ENCODE data around the gene MAP3K2. TPM values are rescaled to one million over a fixed set of nuclear protein-coding genes. Genes with fewer than 3 reads are reported as not detected.

MAP3K2 gene
- total RNA-seq, 3 donors from 2014 or later (not counting 1 experiment from before 2014, with no cell fraction given): 99.4 to 109 (median 106) TPM

DNA sequence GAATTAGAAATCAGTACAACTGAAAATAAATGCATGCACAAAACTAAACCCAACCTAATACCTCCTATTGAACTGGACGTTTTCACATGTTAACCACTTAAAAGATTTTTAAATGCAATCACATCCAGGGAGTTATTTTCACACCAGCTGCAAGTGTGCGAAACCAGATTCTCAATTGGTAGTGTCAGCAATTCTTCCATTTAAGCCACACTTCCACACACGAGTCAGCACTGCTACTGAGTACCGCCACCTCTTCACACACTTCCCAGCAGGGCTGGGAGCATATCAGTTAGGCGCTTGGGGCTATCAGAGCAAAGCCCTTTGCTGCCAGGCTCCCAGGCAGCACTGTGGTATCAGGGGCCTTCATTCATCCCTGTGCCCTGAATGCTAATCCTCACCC, 108.0 kb downstream of the MAP3K2 start:
- no peaks in the 10 kb centered on the region for H3K27me3 Mint-ChIP-seq (ENCODE audit: low read depth in 2 of 2)
- no peak overlapping the region for H3K4me3 Mint-ChIP-seq
- Histone ChIP-seq H3K9me3 (ENCODE audit: control insufficient read depth, insufficient read depth, low read length) (no peaks in the 10 kb centered on the region), H3K27me3 (ENCODE audit: control insufficient read depth, insufficient read depth, low read length) (no peaks in the 10 kb centered on the region), H3K4me1 (ENCODE audit: control insufficient read depth, insufficient read depth, low read length) (no peaks in the 10 kb centered on the region), H3K27ac (ENCODE audit: low read length) (no peak overlapping the region), H3K36me3 (ENCODE audit: control insufficient read depth, insufficient read depth, low read length) (peaks cover 80% of the 10 kb centered on the region), H3K4me3 (ENCODE audit: low read length) (no peak overlapping the region)
- H3K27ac Mint-ChIP-seq: no peak overlapping the region
- DNase-seq (no peak), ATAC-seq (no peak)
- no peaks in the 10 kb centered on the region for H3K9me3 Mint-ChIP-seq
- H3K4me1 Mint-ChIP-seq: peaks cover 36 to 44% of the 10 kb centered on the region in 2 donors
- H3K36me3 Mint-ChIP-seq: peaks cover 42% of the 10 kb centered on the region
- TF ChIP-seq, protein P1, sequence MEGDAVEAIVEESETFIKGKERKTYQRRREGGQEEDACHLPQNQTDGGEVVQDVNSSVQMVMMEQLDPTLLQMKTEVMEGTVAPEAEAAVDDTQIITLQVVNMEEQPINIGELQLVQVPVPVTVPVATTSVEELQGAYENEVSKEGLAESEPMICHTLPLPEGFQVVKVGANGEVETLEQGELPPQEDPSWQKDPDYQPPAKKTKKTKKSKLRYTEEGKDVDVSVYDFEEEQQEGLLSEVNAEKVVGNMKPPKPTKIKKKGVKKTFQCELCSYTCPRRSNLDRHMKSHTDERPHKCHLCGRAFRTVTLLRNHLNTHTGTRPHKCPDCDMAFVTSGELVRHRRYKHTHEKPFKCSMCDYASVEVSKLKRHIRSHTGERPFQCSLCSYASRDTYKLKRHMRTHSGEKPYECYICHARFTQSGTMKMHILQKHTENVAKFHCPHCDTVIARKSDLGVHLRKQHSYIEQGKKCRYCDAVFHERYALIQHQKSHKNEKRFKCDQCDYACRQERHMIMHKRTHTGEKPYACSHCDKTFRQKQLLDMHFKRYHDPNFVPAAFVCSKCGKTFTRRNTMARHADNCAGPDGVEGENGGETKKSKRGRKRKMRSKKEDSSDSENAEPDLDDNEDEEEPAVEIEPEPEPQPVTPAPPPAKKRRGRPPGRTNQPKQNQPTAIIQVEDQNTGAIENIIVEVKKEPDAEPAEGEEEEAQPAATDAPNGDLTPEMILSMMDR (IDR thresholded peaks at IDR 0.05): no peak
- intact Hi-C loops (cut with micrococcal nuclease): no loop called here
- WGBS (ENCODE audit: insufficient coverage): 77% methylated on average over 5 of the region's 5 CpGs

DNA sequence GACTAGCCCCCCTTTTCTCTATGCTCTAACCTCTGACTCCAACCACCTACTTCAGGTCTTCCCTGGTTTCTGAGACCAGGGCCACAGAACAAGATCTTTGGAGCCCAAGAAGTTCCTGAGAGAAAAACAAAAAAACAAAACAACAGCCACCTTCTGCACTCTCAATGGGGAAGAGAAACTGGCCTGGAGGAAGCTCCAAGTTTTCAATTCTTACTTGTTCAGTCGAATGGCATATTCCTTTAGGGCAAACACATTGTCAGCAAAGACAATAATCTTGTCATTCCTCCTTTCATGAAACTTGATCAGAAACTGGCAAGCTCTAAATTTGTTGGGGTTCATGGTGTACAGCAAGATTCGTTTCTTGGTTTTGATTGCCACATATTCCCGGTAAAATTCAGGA, 108.8 kb downstream of the MAP3K2 start:
- H3K9me3 ChIP-seq (ENCODE audit: control insufficient read depth, insufficient read depth, low read length): no peaks in the 10 kb centered on the region
- Mint-ChIP-seq H3K27ac (no peak overlapping the region), H3K4me3 (no peak overlapping the region), H3K27me3 (ENCODE audit: low read depth in 2 of 2) (no peaks in the 10 kb centered on the region), H3K4me1 (peaks cover 29 to 36% of the 10 kb centered on the region in 2 donors), H3K9me3 (no peaks in the 10 kb centered on the region), H3K36me3 (peaks cover 34% of the 10 kb centered on the region)
- DNase-seq (no peak), ATAC-seq (no peak)
- H3K27ac ChIP-seq (ENCODE audit: low read length): no peak overlapping the region
- WGBS (ENCODE audit: insufficient coverage): 90% methylated on average over 3 of the region's 3 CpGs
- peaks cover 78% of the 10 kb centered on the region for H3K36me3 ChIP-seq (ENCODE audit: control insufficient read depth, insufficient read depth, low read length)
- TF ChIP-seq, protein P1 (IDR thresholded peaks at IDR 0.05): no peak
- H3K4me3 ChIP-seq (ENCODE audit: low read length): no peak overlapping the region
- H3K4me1 ChIP-seq (ENCODE audit: control insufficient read depth, insufficient read depth, low read length): no peaks in the 10 kb centered on the region
- intact Hi-C loops (cut with micrococcal nuclease): no loop called here
- no peaks in the 10 kb centered on the region for H3K27me3 ChIP-seq (ENCODE audit: control insufficient read depth, insufficient read depth, low read length)

DNA sequence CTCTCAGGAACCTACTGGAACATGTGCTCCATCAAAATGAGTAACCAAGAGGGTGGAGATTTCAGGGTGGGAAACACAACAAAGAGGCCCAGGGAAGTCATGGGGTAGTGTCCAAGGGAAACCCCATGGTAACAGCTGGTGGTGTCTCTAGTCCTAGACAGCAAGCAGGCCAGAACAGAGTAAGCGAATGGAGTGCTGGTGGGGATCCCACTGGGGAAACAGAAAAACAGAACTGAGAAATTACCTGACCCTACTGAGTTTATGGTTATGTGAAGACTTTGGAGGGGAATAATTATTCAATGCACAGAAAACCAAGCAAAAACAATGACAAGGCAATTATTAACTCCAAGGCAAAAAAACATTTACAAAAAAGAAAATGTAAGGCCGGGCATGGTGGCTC, 110.7 kb downstream of the MAP3K2 start:
- TF ChIP-seq, protein P1 (IDR thresholded peaks at IDR 0.05): no peak
- Histone ChIP-seq H3K4me3 (ENCODE audit: low read length) (no peak overlapping the region), H3K9me3 (ENCODE audit: control insufficient read depth, insufficient read depth, low read length) (no peaks in the 10 kb centered on the region), H3K36me3 (ENCODE audit: control insufficient read depth, insufficient read depth, low read length) (peaks cover 78% of the 10 kb centered on the region), H3K27me3 (ENCODE audit: control insufficient read depth, insufficient read depth, low read length) (no peaks in the 10 kb centered on the region), H3K27ac (ENCODE audit: low read length) (no peak overlapping the region), H3K4me1 (ENCODE audit: control insufficient read depth, insufficient read depth, low read length) (no peaks in the 10 kb centered on the region)
- 75% methylated on average over 2 of the region's 2 CpGs for WGBS (ENCODE audit: insufficient coverage)
- Mint-ChIP-seq H3K4me1 (peaks cover 9 to 18% of the 10 kb centered on the region in 2 donors), H3K9me3 (no peaks in the 10 kb centered on the region), H3K27me3 (ENCODE audit: low read depth in 2 of 2) (no peaks in the 10 kb centered on the region), H3K4me3 (no peak overlapping the region), H3K36me3 (peaks cover 16% of the 10 kb centered on the region), H3K27ac (no peak overlapping the region)
- ATAC-seq (no peak), DNase-seq (no peak)
- intact Hi-C loops (cut with micrococcal nuclease): no loop called here

DNA sequence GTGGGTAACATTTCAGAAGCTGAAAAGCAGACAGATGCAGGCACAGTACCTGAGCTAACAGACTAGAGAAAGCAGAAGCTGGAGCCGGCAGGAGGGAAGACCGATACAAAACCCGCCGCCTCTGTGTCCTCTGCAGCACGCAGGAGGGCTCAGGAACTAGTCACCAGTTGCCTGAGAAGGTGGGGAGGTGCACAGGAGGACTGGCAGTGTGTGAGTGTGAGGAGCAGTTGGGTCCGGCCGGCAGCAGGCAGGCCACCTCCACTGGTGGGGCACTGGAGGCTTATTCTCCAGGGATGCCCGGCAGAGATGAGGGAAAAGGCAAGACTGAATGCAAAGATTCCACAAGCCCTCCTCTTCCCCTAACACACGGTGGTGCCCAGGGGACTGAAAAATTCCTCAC, 112.0 kb downstream of the MAP3K2 start:
- H3K4me3 ChIP-seq (ENCODE audit: low read length): no peak overlapping the region
- ATAC-seq: no peak
- 97% methylated on average over 9 of the region's 9 CpGs for WGBS (ENCODE audit: insufficient coverage)
- H3K27me3 ChIP-seq (ENCODE audit: control insufficient read depth, insufficient read depth, low read length): no peaks in the 10 kb centered on the region
- H3K27ac Mint-ChIP-seq: no peak overlapping the region
- no peaks in the 10 kb centered on the region for H3K9me3 ChIP-seq (ENCODE audit: control insufficient read depth, insufficient read depth, low read length)
- H3K36me3 ChIP-seq (ENCODE audit: control insufficient read depth, insufficient read depth, low read length): peaks cover 83% of the 10 kb centered on the region
- no peaks in the 10 kb centered on the region for H3K9me3 Mint-ChIP-seq
- H3K4me1 ChIP-seq (ENCODE audit: control insufficient read depth, insufficient read depth, low read length): no peaks in the 10 kb centered on the region
- DNase-seq: no peak
- intact Hi-C loops (cut with micrococcal nuclease): no loop called here
- TF ChIP-seq, protein P1 (IDR thresholded peaks at IDR 0.05): no peak
- H3K4me1 Mint-ChIP-seq: peaks cover 0 to 10% of the 10 kb centered on the region in 2 donors
- no peak overlapping the region for H3K4me3 Mint-ChIP-seq
- no peaks in the 10 kb centered on the region for H3K27me3 Mint-ChIP-seq (ENCODE audit: low read depth in 2 of 2)
- peaks cover 13% of the 10 kb centered on the region for H3K36me3 Mint-ChIP-seq
- no peak overlapping the region for H3K27ac ChIP-seq (ENCODE audit: low read length)

Measured in natural killer cell (primary cell).